Effector memory CD4-positive, alpha-beta T cell (primary cell): ENCODE data around the gene CYTH1.
A peak's percentile ranks its signal among the peaks of the same experiment; 100 is the strongest.
"Not testable (repeated sequence)": the region's sequence is repeated elsewhere in the genome, so short reads cannot be mapped to it uniquely, and the experiment has no call there.

Experiments
- DNase-seq, 3 donors: peaks; one replicate each; pipeline ENCODE4 v3.0.0-alpha.2; 2020
- H3K27ac ChIP-seq: 2 replicates; pipeline ENCODE4 v1.7.0; 2013; ENCODE audit warnings: mild to moderate bottlenecking, low read length, moderate library complexity; ENCODE audit not compliant: insufficient read depth, poor library complexity, severe bottlenecking
- H3K27me3 ChIP-seq: replicated peaks from 2 replicates; pipeline ENCODE4 v1.7.0; 2013; ENCODE audit warnings: mild to moderate bottlenecking, low read length; ENCODE audit not compliant: insufficient read depth, control insufficient read depth, poor library complexity, severe bottlenecking
- H3K36me3 ChIP-seq: 2 replicates; pipeline ENCODE4 v1.7.0; 2013; ENCODE audit warnings: mild to moderate bottlenecking, low read length, moderate library complexity; ENCODE audit not compliant: control insufficient read depth, insufficient read depth
- H3K4me1 ChIP-seq: 2 replicates; pipeline ENCODE4 v1.7.0; 2013; ENCODE audit warnings: low read length, mild to moderate bottlenecking; ENCODE audit not compliant: control insufficient read depth, insufficient read depth, poor library complexity, severe bottlenecking
- H3K4me3 ChIP-seq: 2 replicates; pipeline ENCODE4 v1.7.0; 2013; ENCODE audit warnings: low read length, low read depth, mild to moderate bottlenecking; ENCODE audit not compliant: insufficient read depth, poor library complexity, severe bottlenecking
- H3K9me3 ChIP-seq: 2 replicates; pipeline ENCODE4 v1.7.0; 2013; ENCODE audit warnings: mild to moderate bottlenecking, low read length, moderate library complexity; ENCODE audit not compliant: control insufficient read depth

The CYTH1 gene

GRCh38 chr17:78764871-78765270 is 17.2 kb downstream of the CYTH1 start:
- Histone ChIP-seq H3K27ac (peak overlapping the region; percentile 33), H3K27me3 (no peaks in the 10 kb centered on the region), H3K4me3 (no peak overlapping the region), H3K36me3 (peaks cover 4% of the 10 kb centered on the region), H3K4me1 (peaks cover 88% of the 10 kb centered on the region), H3K9me3 (no peaks in the 10 kb centered on the region)
- DNase-seq = no peak

DNA sequence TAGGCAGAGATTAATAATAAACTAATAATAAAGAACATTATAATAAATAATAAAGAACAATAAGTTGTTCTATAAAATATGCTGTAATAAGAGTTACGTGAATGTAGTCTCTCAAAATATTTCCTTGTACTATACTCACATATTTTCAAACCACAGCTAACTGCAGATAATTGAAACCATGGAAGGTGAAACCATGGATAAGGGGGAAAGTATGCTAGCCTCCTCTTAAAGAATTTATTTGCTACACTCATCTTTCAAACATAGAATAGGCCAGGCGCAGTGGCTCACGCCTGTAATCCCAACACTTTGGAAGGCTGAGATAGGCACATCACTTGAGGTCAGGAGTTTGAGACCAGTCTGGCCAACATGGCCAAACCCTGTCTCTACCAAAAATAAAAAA is 18.5 kb downstream of the CYTH1 start:
- no peak overlapping the region for H3K4me3 ChIP-seq
- H3K9me3 ChIP-seq = no peaks in the 10 kb centered on the region
- peaks cover 87% of the 10 kb centered on the region for H3K4me1 ChIP-seq
- H3K27ac ChIP-seq = peak overlapping the region; percentile 17
- DNase-seq = no peak
- peaks cover 4% of the 10 kb centered on the region for H3K36me3 ChIP-seq
- no peaks in the 10 kb centered on the region for H3K27me3 ChIP-seq

DNA sequence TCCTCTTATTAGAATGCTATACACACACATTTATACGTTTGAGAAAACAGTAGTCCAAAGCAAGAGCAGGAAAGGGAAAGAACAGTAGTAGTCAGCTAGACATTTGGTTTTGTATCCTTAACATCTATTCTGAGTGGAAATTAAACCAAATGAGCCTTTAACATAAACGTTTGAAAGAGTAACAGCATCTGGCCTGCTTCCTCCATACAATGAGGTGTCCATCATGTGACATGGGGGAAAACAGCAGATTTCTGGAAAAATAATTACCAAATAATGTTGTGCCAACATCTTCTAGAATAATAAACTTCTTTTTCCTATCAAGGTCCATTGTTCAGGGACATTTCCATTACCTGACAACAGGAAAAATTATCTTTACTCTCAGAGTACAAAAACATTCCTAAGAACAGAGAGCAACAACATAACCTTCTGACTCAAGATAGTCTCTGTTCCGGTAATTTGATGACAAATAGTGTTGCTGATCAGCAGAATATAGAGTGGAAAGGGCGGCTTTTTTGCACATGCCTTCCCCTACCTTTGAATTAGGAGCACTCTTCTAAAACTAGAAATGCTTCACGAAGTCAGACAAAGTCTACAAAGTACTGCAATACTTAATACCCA is 20.2 kb downstream of the CYTH1 start:
- H3K4me1 ChIP-seq = peaks cover 86% of the 10 kb centered on the region
- H3K4me3 ChIP-seq = no peak overlapping the region
- no peaks in the 10 kb centered on the region for H3K9me3 ChIP-seq
- no peak for DNase-seq
- H3K27ac ChIP-seq = peak overlapping the region; percentile 52
- no peaks in the 10 kb centered on the region for H3K27me3 ChIP-seq
- no peaks in the 10 kb centered on the region for H3K36me3 ChIP-seq

DNA sequence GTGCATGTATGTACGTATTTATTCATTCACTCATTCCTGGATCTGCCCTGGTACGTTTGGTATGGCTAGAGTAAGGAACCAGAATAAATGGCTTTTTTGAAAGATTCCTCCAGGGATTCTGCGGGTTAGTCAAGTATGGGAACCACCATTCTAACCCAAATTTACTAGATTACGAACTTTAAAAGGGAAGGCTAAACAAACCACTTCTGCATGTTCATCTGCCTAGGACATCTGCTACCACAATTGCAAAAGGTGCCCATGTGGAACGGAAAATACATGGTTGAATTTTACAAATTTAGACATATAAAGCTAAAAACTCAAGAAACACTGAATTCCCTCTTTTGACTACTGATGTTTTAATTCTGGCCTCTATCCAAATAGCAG is 22.1 kb downstream of the CYTH1 start:
- H3K27me3 ChIP-seq = no peaks in the 10 kb centered on the region
- H3K27ac ChIP-seq = peak overlapping the region; percentile 94
- peaks cover 86% of the 10 kb centered on the region for H3K4me1 ChIP-seq

DNA sequence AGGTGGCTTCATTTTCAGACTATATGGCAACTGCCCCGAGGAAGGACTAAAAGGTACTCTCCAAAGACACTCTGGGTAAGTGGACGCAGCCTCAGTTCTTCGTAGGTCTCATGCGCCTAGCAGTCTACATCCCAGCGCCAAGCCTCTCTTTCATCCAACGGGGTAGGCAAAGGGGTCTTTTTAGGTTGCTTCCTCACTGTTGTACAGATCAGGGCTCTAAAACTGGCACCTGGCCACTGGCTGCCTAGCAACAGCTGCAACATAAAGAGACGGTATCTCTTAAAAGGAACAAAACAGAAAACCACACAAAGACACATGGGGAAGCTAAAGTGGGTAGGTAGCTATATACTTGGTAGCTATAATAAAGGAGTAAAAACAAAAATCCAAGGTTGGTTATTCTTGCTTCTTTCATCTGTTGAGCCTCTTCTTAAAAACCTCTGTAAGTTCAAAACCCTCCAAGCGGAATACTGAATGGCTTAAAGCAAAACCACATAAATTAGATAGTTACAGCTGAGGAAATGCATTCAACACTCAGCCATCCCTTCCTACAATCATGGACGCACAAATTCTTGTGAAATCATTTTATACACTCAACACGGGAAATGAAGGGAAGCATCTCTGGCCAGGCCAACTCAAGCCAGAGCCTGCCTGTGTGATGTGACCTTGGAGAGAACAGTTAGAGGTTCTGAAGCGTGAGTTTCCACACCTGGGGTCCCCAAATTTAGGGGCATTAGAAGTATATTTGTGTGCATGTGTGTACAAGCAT is 22.7 kb downstream of the CYTH1 start:
- Histone ChIP-seq H3K27ac (peak overlapping the region; percentile 94), H3K4me1 (peaks cover 82% of the 10 kb centered on the region), H3K4me3 (peak overlapping the region; percentile 3), H3K36me3 (no peaks in the 10 kb centered on the region), H3K27me3 (no peaks in the 10 kb centered on the region), H3K9me3 (no peaks in the 10 kb centered on the region)
- DNase-seq = peak; percentile 61 to 78 (median 75)

More for the DNA sequence above, 22.1 kb downstream of the CYTH1 start:
- H3K9me3 ChIP-seq = no peaks in the 10 kb centered on the region
- H3K4me3 ChIP-seq = peak overlapping the region; percentile 3
- no peak for DNase-seq
- H3K36me3 ChIP-seq = no peaks in the 10 kb centered on the region

DNA sequence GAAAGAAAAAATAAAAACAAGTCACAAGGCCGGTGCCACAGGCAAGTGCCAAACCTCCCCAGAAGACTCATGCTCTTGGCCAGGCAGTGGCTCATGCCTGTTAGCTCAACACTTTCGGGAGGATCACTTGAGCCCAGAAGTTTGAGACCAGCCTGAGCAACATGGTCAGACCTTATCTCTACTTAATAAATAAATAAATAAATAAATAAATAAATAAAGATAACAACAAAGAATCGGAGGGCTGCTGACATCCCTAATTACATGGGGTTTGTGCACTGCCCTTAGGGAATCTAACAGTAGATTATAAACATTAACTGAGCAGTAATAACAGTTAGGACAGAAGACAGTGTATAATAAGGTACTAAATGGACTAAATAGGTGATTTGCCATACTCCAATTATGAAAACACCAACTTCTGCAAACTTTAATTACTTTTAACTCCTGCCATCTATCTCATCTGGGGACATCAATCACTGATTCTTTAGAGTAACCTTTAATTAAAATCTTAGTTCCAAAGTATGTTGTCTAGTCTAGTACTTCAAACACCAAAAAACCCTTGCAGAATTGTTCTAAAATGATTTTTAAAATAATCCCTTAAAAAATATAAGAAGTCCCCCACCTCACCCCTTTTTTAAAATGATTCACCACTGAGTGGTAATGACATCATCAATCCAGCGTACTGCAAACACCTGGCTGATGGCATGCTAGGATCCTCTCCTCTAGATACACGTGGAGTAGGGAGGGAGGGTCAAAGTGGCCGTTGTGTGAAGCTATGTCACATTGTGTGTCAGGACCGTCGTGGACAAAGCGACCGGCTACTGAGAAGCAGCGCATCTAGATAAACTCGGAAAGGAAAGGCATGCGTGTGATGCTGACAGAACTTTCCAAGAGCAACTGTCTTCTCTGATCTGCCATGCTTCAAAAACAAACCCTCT is 28.5 kb downstream of the CYTH1 start:
- H3K4me1 ChIP-seq = peaks cover 93% of the 10 kb centered on the region

DNA sequence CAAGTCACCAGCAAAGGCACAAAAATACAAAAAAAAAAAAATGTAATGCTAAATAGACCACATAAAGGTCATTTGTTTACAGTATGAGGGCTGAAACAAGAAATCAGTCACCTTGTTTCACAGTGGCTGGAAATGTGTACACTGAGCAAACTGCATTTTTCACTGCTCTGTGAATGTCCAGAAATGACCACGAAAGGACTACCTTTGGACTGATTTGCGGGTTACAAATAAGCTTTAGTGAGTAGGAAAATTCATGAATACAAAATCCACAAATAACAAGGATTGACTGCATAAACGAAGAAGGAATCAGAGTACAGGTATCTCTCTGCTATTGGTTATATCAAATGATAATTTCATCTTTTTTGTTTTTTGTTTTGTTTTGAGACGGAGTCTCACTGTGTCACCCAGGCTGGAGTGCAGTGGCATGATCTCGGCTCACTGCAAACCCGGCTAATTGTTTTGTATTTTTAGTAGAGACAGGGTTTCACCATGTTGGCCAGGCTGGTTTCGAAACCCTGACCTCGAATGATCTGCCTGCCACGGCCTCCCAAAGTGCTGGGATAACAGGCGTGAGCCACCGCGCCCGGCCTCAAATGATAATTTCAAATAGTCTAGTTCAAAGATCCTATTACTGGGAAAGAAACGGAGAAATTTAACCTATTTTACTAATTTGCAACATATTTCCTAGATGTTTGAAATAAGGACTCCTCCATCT is 30.5 kb downstream of the CYTH1 start:
- no peaks in the 10 kb centered on the region for H3K27me3 ChIP-seq
- peaks cover 94% of the 10 kb centered on the region for H3K4me1 ChIP-seq
- no peaks in the 10 kb centered on the region for H3K36me3 ChIP-seq
- no peaks in the 10 kb centered on the region for H3K9me3 ChIP-seq
- no peak for DNase-seq
- H3K4me3 ChIP-seq = no peak overlapping the region
- H3K27ac ChIP-seq = peak overlapping the region; percentile 87

More for the DNA sequence above, 28.5 kb downstream of the CYTH1 start:
- Histone ChIP-seq H3K4me3 (no peak overlapping the region), H3K36me3 (no peaks in the 10 kb centered on the region), H3K9me3 (no peaks in the 10 kb centered on the region), H3K27ac (peak overlapping the region; percentile 87), H3K27me3 (no peaks in the 10 kb centered on the region)
- DNase-seq = no peak

DNA sequence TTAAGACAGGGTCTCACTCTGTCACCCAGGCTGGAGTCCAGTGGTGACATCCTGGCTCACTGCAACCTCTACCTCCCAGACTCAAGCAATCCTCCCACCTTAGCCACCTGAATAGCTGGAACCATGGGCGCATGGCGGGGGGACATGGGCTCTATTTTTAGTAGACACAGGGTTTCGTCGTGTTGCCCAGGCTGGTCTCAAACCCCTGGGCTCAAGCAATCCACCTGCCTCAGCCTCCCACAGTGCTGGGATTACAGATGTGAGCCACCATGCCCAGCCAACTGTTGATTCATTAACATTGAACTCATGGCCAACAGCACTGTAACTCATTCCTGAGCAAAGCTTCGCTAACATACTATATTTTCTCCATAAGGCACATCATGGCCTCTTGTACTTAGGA is 31.1 kb downstream of the CYTH1 start:
- Histone ChIP-seq H3K4me1 (peaks cover 94% of the 10 kb centered on the region), H3K27ac (peak overlapping the region; percentile 87)
- H3K9me3 ChIP-seq, H3K4me3 ChIP-seq, DNase-seq, H3K36me3 ChIP-seq, H3K27me3 ChIP-seq: not testable (repeated sequence)

DNA sequence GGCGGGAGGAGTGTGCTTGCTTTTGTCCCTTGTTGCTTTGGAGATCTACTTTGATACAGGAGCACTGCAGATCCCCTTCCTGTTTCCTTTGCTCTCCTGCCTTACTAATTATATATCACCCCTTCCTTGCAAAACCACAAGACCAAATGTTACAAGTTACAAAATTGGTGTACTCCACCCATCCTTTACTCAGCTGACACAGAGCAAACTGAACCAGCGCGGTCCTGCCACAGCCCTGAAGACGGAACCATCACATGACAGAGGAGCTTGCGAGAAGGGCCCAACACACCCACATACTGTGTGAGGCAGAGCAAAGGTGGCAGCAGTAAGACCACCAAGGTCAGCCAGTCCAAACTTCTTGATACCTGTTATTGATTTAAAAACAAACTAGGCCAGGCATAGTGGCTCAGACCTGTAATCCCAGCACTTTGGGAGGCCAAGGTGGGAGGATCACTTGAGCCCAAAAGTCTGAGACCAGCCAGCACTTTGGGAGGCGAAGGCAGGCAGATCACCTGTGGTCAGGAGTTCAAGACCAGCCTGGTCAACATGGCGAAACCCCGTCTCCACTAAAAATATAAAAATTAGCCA is 33.2 kb downstream of the CYTH1 start:
- peak overlapping the region; percentile 31 for H3K4me3 ChIP-seq
- H3K9me3 ChIP-seq = no peaks in the 10 kb centered on the region
- peak; percentile 64 to 77 (median 67) for DNase-seq
- H3K4me1 ChIP-seq = peaks cover 99% of the 10 kb centered on the region
- H3K36me3 ChIP-seq = peaks cover under 1% of the 10 kb centered on the region
- peak overlapping the region; percentile 87 for H3K27ac ChIP-seq
- H3K27me3 ChIP-seq = no peaks in the 10 kb centered on the region
